Aorta (tissue), 5 donors: Measurements from ENCODE around the gene IFNGR2. TPM values are rescaled to one million over a fixed set of nuclear protein-coding genes. Genes with fewer than 3 reads are reported as not detected.
"Not testable (repeated sequence)": the region's sequence is repeated elsewhere in the genome, so short reads cannot be mapped to it uniquely, and the experiment has no call there.

Source experiments
- ATAC-seq: fragments of 200-7000 bp; cut with Tn5 transposase; one replicate; pipeline ENCODE4 v1.9.1; 2022; ENCODE audit warnings: moderate library complexity; ENCODE audit not compliant: low FRiP score
- DNase-seq, 2 donors: peaks; one replicate each; pipeline ENCODE4 v3.0.0-alpha.2; 2020
- H3K27ac ChIP-seq, 2 donors: one replicate each; pipeline ENCODE4 v1.5.1; 2013; ENCODE audit warnings: low read length in 2 of 2, mild to moderate bottlenecking in 2 of 2, moderate library complexity in 2 of 2, control low read depth in 1 of 2, inconsistent platforms in 1 of 2, low read depth in 1 of 2
- H3K27me3 ChIP-seq, 2 donors: one replicate each; pipeline ENCODE4 v1.6.1; 2013; ENCODE audit warnings: control low read depth in 1 of 2, low read length in 1 of 2, mild to moderate bottlenecking in 1 of 2, moderate library complexity in 1 of 2; ENCODE audit not compliant: insufficient read depth in 2 of 2, control insufficient read depth in 1 of 2
- H3K36me3 ChIP-seq, 2 donors: one replicate each; pipeline ENCODE4 v1.6.1; 2013; ENCODE audit warnings: control low read depth in 1 of 2, low read length in 1 of 2, mild to moderate bottlenecking in 1 of 2; ENCODE audit not compliant: insufficient read depth in 2 of 2, control insufficient read depth in 1 of 2
- H3K4me1 ChIP-seq, 2 donors: one replicate each; pipeline ENCODE4 v1.6.1; 2013; ENCODE audit warnings: low read length in 2 of 2, control low read depth in 1 of 2, mild to moderate bottlenecking in 1 of 2, moderate library complexity in 1 of 2; ENCODE audit not compliant: insufficient read depth in 2 of 2, control insufficient read depth in 1 of 2
- H3K4me3 ChIP-seq, 2 donors: one replicate each; pipeline ENCODE4 v1.5.1; 2013; ENCODE audit warnings: low read length in 2 of 2, control low read depth in 1 of 2, mild to moderate bottlenecking in 1 of 2
- H3K9me3 ChIP-seq: one replicate; pipeline ENCODE4 v1.6.1; 2013; ENCODE audit warnings: mild to moderate bottlenecking, low read length; ENCODE audit not compliant: control insufficient read depth
- WGBS, 2 donors: extraction: QIAGEN DNeasy Blood & Tissue Kit; methylation state at CpG; one replicate each; pipeline ENCODE4 v1.1.7; 2013; 5-methylcytosine and 5-hydroxymethylcytosine counted together
- intact Hi-C, 2 donors: fragments of 100-400 bp; cut with DNase I; formaldehyde crosslinking; loops; one replicate each; pipeline versions ENCODE4 v1.14.2 to v1.15.0; 2022
- polyA plus RNA-seq, 2 donors: library from polyadenylated mRNA; stranded (reverse); fragments of 200-250 nt; gene quantifications; one replicate each; pipeline ENCODE4 v1.2.3, GENCODE V29; 2013
- total RNA-seq, 2 donors: library from RNA; stranded (reverse); fragmentation: NEBNext Ultra II Directional; extraction: Animal tissue kit (Norgen Biotek cat#: 25700); gene quantifications; one replicate each; pipeline ENCODE4 v1.2.1, GENCODE V29; 2021
- donor health status: healthy with polysubstance abuse.
- donor health status: Bipolar disorder and iron deficiency.
- donor health status: DM: no; HTN: no; CAD: no.
- donor health status: DM: no; HTN: no; CAD: no.
- donor health status: DM: yes; HTN: yes; CAD: no.

IFNGR2 gene
- total and polyA plus RNA-seq, 4 donors = 54.1 to 81.1 (median 62.7) TPM

DNA sequence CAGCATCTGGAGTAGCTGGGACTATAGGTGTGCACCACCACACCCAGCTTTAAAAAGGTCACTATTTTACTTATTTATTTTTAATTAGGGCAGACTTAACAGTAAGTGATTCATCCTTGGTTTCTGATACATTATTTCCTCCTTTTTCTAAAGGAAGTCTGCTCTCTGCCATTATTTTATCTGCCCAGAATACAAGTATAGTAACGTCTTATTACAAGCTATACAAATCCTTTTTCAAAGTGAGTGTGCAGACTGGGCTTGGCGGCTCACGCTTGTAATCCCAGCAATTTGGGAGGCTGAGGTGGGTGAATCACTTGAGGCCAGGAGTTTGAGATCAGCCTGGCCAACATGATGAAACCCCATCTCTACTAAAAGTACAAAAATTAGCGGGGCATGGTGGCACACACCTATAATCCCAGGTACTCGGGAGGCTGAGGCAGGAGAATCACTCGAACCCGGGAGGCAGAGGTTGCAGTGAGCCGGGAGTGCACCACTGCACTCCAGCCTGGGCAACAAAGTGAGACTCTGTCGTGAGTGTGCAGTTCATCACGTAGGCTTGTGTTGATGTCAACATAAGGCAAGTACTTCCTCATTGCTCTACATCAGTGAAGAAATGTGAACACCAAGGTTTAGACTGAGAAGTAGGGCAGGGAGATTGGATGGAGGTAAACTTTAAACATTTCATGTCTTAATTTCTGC, 39.2 kb upstream of the IFNGR2 start:
- not testable (repeated sequence) for H3K27me3 ChIP-seq, H3K4me3 ChIP-seq, ATAC-seq, H3K4me1 ChIP-seq, H3K27ac ChIP-seq, H3K9me3 ChIP-seq, H3K36me3 ChIP-seq, DNase-seq
- intact Hi-C loops = loop anchor here in 1 of 2 donors (5.0 kb wide), 2 partner anchors 83 to 162 kb away; no protein-coding TSS in a partner anchor
- 66 to 69% methylated on average over 10 of the region's 10 CpGs for WGBS, 2 donors

DNA sequence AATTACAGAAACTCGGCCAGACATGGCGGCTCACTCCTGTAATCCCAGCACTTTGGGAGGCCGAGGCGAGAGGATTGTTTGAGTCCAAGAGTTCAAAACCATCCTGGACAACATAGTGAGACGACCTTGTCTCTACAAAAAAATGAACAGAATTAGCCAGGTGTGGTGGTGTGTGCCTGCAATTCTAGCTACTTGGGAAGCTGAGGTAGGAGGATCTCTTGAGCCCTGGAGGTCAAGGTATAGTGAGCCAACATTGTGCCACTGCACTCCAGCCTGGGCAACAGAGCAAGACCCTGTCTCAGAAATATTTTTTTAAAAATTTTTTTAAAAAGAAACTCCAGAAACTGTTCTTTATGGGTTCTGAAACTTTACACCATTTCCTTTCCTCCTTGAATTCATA, 38.4 kb upstream of the IFNGR2 start:
- Histone ChIP-seq H3K4me3 (no peak overlapping the region), H3K27ac (no peak overlapping the region), H3K4me1 (peaks cover 0 to 5% of the 10 kb centered on the region in 2 donors), H3K27me3 (no peaks in the 10 kb centered on the region), H3K36me3 (no peaks in the 10 kb centered on the region), H3K9me3 (peaks cover 9% of the 10 kb centered on the region)
- intact Hi-C loops = loop anchor here in 1 of 2 donors (5.0 kb wide), 2 partner anchors 82 to 163 kb away; no protein-coding TSS in a partner anchor
- no peak for DNase-seq
- ATAC-seq = no peak
- WGBS, 2 donors = 91% methylated on average over 5 of the region's 5 CpGs

DNA sequence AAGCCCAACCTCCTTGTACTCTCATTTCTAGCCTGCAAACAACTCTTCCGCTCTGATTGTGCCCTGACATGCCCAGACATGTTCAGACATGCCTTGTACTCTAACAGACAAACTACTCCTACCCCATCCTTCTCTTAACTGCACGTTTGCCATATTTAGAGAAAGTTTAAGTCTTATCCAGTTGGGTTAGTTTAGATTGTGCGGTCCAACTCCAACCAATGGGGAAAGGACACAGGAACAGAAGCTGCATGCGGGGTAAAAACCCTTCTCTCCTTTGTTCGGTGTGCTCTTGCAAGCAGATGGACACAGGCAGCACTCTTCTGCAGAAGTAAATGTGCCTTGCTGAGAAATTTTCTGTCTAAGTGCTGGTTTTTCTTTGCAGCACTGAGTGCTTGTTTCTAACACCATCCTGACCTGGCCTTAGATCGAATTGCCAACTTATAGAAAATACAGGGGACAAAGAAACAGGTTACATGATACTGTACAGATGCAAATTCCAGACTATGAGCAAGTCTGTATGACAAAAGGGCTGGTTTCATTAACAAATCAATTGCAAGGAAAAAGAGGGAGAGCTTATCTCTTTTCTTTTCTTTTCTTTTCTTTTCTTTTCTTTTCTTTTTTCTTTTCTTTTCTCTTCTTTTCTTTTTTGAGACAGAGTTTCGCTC, 35.8 kb upstream of the IFNGR2 start:
- WGBS, 2 donors = 89 to 92% methylated on average over 7 of the region's 7 CpGs
- Histone ChIP-seq H3K27ac (no peak overlapping the region), H3K9me3 (peaks cover 9% of the 10 kb centered on the region), H3K36me3 (no peaks in the 10 kb centered on the region), H3K4me3 (no peak overlapping the region), H3K4me1 (no peaks in the 10 kb centered on the region), H3K27me3 (no peaks in the 10 kb centered on the region)
- intact Hi-C loops = no loop called here
- DNase-seq (no peak), ATAC-seq (no peak)

DNA sequence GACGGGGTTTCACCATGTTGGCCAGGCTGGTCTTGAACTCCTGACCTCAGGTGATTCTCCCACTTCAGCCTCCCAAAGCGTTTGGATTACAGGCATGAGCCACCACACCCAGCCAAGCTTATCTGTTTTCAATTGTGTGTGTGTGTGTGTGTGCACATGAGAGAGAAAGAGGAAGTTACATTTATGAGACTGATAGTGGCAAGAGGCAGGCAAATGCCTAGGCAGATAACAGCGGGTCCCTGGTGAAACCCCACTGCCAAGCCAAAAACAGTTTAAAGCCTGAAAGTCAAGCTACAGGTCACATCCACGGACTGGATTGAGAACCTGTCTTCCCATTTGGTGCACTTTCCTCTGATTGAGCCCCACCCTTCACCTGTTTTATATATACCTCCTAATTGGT, 35.1 kb upstream of the IFNGR2 start:
- 89 to 94% methylated on average over 4 of the region's 4 CpGs for WGBS, 2 donors
- DNase-seq = no peak
- intact Hi-C loops = no loop called here
- ATAC-seq = no peak
- H3K27ac ChIP-seq = no peak overlapping the region
- H3K4me1 ChIP-seq = no peaks in the 10 kb centered on the region
- H3K4me3 ChIP-seq = no peak overlapping the region
- H3K27me3 ChIP-seq = no peaks in the 10 kb centered on the region
- no peaks in the 10 kb centered on the region for H3K36me3 ChIP-seq
- peaks cover 9% of the 10 kb centered on the region for H3K9me3 ChIP-seq

DNA sequence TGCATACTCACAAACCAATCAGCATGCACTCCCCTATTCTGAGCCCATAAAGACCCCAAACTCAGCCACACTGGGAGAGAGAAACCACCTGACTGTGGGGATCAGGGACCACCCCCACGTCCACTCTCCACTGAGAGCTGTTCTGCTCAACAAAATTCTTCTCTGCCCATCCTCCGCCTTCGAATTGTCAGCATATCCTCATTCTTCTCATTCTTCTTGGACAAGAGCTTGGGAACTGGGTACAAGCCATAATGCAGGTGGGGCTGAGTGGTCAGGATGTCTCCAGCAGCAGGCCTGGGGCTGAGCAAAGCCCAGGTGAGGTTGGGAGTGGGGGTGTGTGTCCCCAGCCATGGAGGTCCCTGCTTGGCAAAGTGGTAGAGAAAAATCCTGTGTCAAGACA, 34.6 kb upstream of the IFNGR2 start:
- DNase-seq = no peak

DNA sequence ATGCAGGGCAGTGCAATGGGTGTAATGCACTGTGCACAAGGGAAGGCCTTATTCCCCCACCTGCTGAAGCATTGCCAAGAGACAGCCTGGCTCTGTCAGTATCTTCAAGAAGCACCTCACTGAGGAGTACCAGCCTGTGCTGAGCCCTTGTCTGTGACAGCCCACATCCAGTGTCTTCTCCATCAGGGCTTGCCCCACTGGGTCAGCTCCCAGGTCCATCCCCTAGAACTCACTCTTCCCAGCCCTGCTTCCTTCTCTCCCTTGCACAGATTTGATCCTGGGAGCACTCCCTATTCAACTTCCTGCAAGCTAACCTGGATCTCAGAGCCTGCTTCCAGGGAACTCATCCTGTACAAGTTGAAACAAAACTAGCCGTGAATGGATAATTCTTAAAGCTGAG, 33.6 kb upstream of the IFNGR2 start:
- peaks cover 9% of the 10 kb centered on the region for H3K9me3 ChIP-seq
- DNase-seq = no peak
- H3K36me3 ChIP-seq = no peaks in the 10 kb centered on the region
- H3K27ac ChIP-seq = no peak overlapping the region
- no peak overlapping the region for H3K4me3 ChIP-seq
- ATAC-seq = no peak
- intact Hi-C loops = no loop called here
- no peaks in the 10 kb centered on the region for H3K27me3 ChIP-seq
- 90 to 95% methylated on average over 1 of the region's 1 CpG for WGBS, 2 donors
- H3K4me1 ChIP-seq = no peaks in the 10 kb centered on the region

More for the DNA sequence above, 34.6 kb upstream of the IFNGR2 start:
- Histone ChIP-seq H3K9me3 (peaks cover 9% of the 10 kb centered on the region), H3K27me3 (no peaks in the 10 kb centered on the region), H3K4me1 (no peaks in the 10 kb centered on the region), H3K27ac (no peak overlapping the region), H3K4me3 (no peak overlapping the region), H3K36me3 (no peaks in the 10 kb centered on the region)
- 82 to 91% methylated on average over 3 of the region's 3 CpGs for WGBS, 2 donors
- intact Hi-C loops = no loop called here
- ATAC-seq = no peak

DNA sequence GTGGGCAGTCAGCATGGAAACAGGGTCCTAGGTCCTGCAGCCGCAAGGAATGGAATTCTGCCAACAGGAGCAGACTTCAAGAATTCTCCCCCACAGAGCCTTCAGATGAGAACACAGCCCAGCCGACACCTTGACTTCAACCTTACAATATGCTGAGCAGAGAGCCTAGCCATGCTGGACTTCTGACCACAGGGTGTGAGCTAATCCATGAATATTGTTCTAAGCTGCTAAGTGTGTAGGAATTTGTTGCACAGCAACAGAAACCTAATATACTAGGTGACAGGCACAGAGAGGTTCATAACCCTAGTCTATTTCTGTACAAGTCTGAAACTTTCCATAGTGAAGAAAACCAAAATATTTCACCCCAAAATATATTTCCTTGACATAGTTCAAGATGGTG, 32.9 kb upstream of the IFNGR2 start:
- intact Hi-C loops = no loop called here
- H3K4me3 ChIP-seq = no peak overlapping the region
- 93 to 97% methylated on average over 2 of the region's 2 CpGs for WGBS, 2 donors

DNA sequence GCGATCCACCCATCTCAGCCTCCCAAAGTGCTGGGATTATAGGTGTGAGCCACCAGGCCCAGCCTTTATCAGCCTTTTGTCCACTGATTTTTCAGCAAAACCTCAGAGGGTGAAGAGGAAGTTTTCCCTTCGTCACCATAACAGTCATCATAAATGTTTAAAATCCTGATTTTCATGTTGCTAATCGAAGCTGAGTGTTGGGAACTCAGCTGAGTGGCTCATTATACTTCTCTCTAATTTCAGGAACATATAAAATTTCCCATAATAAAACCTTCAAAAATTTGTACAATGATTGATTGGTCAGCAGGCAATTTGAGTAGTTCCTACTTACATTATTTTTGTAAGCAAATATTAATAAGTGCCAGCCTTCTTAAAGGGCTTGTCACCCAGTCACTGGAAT, 31.8 kb upstream of the IFNGR2 start:
- WGBS, 2 donors = 91 to 94% methylated on average over 3 of the region's 3 CpGs
- Histone ChIP-seq H3K36me3 (no peaks in the 10 kb centered on the region), H3K4me1 (no peaks in the 10 kb centered on the region), H3K9me3 (peaks cover 9% of the 10 kb centered on the region), H3K27ac (no peak overlapping the region), H3K4me3 (no peak overlapping the region), H3K27me3 (no peaks in the 10 kb centered on the region)
- intact Hi-C loops = no loop called here
- DNase-seq (no peak), ATAC-seq (no peak)

More for the DNA sequence above, 32.9 kb upstream of the IFNGR2 start:
- H3K27ac ChIP-seq = no peak overlapping the region
- peaks cover 9% of the 10 kb centered on the region for H3K9me3 ChIP-seq
- DNase-seq (no peak), ATAC-seq (no peak)
- no peaks in the 10 kb centered on the region for H3K27me3 ChIP-seq
- H3K36me3 ChIP-seq = no peaks in the 10 kb centered on the region
- H3K4me1 ChIP-seq = no peaks in the 10 kb centered on the region

DNA sequence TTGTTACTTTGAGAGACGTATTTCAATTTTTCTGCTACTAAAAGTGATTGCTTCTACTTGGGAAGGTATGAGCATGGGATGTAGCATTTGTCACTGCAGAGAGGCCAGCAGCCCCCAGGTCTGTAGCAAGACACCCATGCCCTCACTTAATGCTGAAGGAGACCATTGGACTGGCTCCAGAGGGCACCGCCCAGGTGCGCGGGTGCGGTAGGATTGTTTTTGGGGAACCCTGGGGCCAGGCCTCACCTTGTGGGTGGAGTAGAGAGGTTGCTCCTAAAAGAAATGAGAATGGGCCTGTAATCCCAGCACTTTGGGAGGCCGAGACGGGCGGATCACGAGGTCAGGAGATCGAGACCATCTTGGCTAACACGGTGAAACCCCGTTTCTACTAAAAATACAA, 30.6 kb upstream of the IFNGR2 start:
- Histone ChIP-seq H3K27ac (no peak overlapping the region), H3K4me3 (no peak overlapping the region), H3K4me1 (no peaks in the 10 kb centered on the region), H3K9me3 (peaks cover 3% of the 10 kb centered on the region), H3K27me3 (no peaks in the 10 kb centered on the region), H3K36me3 (no peaks in the 10 kb centered on the region)
- 91 to 96% methylated on average over 12 of the region's 12 CpGs for WGBS, 2 donors
- DNase-seq (no peak), ATAC-seq (no peak)
- intact Hi-C loops = no loop called here
